Fibroblast of skin of right quadriceps (primary cell): ENCODE measurements around the gene RAB6A.
"Not testable (repeated sequence)": the region's sequence is repeated elsewhere in the genome, so short reads cannot be mapped to it uniquely, and the experiment has no call there.

Experiments
- DNase-seq: peaks from one replicate; pipeline ENCODE4 v3.0.0-alpha.2; 2013

Gene RAB6A

DNA sequence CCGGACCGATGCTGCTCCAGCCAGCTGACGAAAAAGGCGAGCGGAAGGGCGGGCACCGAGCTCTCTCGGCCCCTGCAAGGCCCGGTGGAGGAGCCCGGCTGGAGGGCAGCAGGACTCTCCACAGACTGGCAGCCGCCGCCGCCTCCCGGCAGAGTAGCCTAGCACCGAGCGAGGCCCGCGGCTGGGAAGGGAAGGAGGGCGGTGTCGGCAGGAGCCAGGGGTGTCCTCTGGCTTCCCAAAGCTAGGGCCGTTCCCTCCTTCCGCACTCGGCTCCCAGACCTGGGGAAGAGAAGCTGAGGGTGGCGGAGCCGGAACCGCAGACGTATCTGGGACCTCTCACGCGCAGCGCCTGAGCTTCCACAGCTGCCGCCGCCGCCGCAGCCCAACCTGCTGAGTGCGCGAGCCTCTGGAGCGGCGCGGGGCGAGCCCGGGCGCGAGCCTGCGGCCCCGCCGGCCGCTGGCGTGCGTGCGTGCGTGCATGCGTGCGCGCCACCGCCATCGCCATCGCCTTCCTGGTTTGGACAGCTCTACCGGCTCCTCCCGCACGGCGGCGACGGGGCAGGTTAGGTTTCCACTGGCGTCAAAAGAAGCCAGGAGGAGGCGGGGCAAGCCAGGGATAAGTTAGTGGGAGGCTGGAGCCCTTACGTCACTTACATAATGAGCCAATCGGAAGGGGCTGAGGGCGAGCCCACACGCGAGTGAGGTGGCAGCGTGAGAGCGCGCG lies at the start of gene RAB6A:
Gene RAB6A, minus strand, starts transcription at position 396 of the 724 bp plus-strand sequence. CDS start 439 bp downstream, outside the sequence.
- DNase-seq: peak; percentile 100

DNA sequence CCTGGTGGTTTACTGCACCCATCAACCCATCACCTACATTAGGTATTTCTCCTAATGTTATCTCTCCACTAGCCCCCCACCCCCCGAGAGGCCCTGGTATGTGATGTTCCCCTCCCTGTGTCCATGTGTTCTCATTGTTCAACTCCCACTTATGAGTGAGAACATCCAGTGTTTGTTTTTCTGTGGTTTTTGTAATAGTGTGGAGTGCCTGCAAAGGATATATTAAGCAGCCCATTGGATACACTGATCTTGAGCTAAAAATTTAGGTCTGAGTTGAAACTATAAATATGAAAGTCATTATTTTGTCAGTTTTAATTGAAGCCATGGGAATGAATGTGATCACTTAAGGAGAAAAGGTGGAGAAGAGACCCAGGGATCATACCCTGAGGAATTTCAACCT lies 49.8 kb upstream of the RAB6A start:
- no peak for DNase-seq

DNA sequence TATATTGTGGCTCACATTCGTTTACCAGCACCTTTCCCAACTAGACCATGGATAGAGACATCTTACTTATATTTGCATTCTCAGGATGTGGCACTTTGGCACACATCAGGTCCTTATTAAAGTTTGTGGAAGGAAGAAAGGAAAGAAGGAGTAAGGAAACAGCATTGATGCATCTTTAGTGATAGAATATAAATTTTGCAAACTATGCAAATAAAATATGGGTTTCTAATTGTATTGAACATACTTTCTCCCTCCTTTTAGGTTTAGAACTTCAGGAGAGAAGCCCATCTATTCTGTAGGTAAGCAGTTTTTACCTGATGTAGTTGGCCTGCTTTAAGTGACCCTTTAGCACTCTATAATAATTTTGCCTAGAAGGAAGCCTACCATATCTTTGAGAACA lies 47.2 kb upstream of the RAB6A start:
- DNase-seq: no peak

DNA sequence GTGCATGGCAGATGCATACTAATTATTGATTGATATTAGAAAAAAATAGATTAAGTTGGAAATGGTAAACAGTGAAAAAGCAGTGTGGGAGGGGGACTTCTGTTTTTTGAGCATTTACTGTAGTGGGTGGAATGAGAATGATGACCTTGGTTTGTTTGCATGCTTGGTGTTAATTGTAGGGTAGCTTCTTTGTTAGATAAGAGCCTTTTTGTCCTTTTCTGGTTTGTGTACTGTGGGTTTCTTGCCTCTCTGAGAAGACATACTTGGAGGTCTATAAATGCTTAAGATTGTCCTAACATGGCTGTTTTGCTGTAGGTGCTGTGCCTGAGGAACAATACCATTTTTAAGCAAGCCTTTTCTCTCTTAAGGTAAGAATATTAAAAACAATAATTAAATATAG lies 43.8 kb upstream of the RAB6A start:
- DNase-seq: no peak

DNA sequence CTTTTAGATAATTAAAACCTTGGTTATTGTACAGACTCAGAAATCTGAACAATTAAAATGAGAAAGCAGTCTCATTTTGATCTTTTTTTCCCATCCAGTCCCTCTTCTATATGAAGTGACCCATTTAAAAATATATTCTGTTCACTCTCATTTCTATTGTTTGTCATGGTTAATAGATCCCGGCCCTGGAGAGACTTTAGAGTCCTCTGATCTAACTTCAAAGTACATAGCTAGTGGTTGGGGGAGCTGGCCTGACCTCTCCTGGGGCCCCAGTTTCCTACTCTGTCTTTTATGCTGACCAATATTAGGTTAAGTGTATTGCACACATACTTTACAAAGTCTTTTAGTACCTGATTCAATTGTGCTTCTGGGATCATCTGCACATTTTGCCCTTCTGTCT lies 40.3 kb upstream of the RAB6A start:
- DNase-seq: no peak

DNA sequence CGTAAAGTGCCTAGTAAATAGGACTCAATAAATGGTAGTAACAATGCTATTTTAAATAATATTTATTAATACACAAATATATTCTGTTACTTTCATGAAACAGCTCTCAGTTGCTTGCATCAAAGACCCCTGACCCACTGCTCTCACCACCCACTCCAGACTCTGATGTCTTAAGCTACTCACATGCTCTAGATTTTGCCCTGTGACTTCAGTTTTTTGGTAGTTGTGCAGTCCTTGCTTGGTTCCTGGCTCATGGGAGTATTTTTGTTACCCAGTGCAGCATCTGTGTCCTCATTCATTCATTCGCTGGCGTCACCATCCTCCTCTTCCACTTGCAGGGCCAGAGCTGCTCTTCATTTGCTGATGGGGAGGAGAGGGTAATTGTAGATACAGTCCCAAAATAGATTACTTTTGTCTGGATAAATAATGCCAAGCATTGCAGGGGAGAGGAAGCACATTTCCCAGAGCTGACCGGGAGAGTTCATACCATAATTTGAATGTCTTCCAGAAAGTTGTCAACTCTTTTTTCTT lies 39.5 kb upstream of the RAB6A start:
- no peak for DNase-seq

DNA sequence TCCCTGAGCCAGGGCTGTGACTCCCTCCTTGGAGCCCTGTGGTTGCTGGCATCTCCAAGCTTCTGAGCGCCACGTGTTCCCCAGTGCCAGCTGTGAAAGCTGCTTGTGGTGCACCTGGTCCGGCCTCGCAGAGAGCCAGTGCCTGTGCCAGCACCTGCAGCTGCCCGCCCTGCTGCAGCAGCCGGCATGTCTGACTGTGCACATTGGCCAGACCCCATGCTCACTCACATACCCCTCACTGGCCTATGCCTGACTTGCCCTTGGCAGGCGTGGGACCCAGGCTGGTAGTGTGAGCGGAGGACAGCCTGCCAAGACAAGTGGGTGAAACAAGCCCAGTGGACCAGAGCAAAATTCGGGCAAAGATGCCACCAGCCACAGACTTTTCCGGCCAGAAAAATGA lies 36.6 kb upstream of the RAB6A start:
- DNase-seq: no peak

DNA sequence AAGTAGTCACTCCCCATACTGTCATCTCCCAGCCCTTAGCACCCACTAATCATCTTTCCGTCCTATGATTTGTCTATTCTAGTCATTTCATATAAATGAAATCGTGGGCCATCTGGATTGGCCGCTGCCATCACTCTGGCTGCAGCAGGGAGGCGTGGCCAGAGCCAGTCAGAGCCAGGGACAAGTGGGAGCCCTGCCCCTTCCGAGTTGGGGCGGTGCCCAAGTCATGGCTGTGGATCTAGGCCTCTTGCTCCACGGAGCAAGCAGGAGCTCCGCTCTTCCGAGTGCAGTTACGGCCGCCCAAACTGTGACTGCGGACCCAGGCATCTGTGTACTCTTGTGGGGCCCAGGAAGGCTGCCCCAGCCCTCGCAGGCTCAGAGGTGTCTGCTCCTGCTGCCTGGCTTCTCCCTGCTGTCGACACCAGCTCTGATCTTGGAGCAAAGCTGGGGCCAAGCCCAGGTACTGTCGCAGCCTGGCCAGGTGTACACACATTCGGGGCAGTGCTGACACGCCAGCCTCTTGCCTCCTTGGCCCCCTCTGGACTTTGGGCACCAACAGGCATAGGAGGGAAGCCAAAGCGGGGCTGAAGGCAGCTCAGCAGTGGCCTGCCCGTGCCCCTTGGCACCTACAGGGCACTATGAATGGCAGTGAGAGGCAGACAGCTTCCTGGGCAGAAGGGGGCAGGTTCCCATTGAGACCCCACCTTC lies 35.2 kb upstream of the RAB6A start:
- no peak for DNase-seq

DNA sequence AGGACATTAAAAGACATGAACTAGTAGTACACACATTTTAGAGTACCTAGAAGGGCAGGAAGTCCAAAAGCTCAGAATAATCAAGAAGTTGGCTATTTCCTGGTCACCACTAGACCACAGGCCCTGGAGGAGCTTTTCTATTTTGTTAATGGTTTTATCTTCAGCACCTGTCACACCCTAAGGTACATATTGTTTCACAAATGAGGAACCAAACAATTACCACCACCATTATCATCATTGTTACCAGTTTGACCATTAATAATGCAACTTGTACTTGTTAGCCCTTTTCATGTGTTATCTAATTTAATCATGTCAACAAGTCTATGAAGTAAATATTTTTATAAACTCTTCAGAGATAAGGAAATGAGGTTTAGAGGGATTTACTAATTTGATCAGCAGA lies 31.7 kb upstream of the RAB6A start:
- no peak for DNase-seq

DNA sequence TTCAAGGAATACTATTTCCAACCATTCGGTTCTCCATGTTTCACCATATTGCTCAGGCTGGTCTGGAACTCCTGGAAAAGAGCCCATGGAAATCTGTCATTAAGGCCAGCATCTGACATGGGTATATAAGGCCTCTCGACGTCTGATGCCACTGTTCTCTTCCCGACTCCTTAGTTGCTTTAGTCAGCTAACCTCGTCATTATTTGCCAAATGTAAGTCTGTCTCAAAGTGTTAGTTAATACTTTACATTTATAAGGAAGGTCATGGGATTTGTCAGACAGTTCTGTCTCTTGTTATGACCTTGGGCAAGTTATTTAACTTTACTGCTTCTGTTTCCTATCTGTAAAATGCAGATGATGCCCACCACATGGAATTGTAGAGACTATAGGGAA lies 28.4 kb upstream of the RAB6A start:
- DNase-seq: no peak

DNA sequence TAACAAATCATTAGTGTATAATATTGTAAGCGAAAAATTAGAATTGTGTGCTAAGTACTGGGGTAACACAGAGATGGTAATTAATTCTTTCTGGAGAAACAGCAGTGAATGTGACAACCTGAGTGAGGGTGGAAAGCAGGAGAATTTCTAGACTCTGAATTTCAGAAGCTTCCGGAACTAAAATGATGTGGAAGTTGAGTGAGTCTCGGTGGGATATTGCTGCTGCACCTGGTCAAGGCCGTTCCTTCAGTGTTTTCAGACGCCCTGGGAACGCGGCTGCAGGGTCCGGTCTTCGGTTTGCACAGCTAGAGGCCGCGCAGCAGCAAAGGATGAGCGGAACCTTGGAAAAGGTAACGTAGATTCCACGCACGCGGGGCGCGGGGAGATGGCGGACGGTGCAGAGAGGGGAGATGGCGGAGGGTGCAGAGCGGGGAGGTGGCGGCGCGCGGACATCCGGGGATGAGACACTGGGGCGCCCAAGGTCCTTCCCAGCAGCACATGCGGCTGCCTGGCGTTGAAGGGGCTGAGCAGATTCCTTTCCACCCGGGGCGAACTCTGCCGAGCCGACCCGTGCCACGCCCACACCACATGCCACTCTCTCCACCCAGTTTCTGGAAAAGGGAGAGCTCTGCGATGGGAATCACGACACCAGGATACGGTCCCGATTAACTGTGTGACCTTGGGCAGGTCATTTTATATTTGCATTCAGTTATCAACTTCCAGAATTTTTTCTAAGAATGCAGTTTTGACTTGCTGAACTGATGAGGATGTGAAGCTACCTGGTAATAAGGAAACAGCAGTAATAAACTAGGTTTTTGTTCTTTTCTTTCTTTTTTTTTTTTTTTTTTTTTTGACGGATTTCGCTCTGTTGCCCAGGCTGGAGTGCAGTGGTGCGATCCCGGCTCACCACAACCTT lies 27.0 kb upstream of the RAB6A start, which contains the start of gene MRPL48:
Gene MRPL48, plus strand, starts transcription at position 232 of the 916 bp plus-strand sequence. Its CDS starts 98 bp downstream, at position 330.
- DNase-seq: peak; percentile 94

DNA sequence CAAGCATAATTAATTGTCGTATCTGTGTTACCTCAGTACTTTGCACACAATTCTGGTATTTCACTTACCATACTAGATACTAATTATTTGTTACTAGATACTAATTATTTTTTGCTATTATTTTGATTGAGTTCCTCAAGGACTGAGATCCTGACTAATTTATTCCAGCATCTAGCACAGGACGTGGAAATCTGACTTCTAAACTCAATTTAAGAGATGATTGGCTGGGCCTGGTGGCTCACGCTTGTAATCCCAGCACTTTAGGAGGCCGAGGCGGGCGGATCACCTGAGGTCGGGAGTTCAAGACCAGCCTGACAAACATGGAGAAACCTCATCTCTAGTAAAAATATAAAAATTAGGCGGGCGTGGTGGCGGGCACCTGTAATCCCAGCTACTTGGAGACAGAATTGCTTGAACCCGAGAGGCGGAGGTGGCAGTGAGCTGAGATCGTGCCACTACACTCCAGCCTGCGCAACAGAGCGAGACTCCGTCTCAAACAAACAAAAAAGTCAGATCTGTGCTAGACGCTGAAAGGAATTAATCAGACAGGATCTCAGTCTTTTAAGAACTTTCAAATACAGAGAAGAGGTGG lies 26.3 kb upstream of the RAB6A start:
- no peak for DNase-seq

DNA sequence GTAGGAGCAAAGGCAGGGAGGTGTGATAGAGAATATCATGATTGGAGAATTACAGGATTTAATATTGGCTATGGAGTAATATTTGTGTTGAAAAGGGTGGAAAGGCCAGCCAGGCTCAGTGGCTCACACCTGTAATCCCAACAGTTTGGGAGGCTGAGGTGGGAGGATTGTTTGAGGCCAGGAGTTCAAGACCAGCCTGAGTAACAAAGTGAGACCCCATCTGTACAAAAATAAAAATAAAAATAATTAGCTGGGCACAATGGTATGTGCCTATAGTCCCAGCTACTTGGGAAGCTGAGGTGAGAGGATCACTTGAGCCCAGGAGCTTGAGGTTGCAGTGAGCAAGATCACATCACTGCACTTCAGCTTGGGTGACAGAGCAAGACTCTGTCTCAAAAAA lies 24.6 kb upstream of the RAB6A start:
- not testable (repeated sequence) for DNase-seq

DNA sequence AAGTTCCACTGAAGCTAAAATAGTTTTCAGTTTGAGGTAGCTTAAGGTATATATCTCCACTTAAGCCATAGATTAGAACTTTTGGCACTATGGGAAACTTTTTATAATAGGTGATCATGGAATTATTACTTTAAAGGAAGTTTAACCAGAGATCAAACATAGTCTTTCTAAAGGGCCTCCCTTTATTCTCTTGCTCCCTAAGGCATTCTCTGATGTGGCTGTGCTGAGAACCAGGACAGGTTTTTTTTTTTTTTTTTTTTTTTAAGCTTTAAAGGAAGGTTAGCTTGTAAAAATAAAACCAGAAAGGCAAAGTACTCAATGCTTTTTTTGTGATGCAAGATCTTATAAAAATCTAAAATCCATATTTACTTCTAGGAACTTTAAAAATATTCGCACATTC lies 23.9 kb upstream of the RAB6A start:
- DNase-seq: no peak

DNA sequence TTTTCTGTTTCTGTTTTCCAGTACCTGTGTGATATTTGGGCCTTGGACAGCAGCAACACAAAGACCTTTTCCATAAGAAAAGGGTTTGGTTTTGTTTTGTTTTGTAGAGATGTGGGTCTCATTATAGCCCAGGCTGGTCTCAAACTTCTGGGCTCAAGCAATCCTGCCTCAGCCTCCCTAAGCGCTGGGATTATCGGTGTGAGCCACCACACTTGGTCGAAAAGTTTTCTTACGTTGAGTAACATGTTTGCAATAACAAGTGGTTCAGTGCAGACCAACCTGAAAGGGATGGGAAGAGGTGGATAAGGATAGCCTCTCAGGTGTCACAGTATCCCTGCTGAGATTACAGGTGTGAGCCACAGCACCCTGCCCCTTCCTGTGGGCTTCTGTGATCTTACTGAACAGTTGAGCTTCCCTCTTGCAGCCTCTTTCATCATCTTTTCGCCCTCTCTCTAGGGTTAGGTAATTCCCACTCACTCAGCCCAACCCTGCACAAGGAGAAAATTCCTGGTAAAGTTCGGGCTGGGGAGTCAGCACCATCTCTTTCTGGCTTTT lies 23.3 kb upstream of the RAB6A start:
- DNase-seq: peak; percentile 53

DNA sequence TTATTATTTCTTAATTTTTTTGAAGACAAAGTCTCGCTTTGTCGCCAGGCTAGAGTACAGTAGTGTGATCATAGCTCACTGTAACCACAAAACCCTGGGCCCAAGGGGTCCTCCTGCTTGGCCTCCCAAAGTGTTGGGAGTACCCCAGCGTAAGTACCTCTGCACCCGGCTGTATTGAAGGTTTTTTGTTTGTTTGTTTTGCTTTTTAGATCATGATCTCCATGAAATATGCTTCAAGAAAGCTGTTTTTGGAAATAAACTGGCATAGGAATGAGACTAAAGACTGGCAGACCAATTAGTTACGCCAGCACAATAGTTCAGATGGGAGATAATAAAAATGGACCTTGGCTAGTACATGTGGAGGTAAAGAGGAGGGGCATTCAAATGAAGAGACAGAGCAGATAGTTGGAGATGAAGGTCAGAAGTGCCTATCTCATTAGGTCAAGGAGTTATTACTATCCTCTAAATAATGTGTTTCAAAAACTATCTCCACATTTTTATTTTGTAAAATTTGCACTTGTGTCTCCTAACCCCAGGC lies 22.7 kb upstream of the RAB6A start:
- DNase-seq: no peak

DNA sequence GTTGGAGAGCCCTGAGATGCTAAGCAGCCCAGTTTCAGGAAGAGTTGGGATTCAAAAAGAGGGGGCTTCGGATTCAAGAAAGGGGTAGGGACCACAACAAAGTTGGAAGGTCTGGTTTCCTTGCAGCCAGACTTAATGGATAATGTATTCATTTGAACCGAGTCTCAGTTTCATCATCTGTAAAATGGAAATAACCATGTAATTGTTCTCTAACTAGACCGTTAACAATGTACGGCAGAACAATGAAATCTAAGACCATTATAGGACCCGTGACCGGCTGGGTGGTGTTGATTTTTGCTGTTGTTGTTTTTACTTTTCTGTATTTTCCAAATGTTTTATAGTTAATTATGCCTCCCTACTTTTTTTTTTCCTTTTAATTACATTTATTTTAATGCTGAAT lies 20.4 kb upstream of the RAB6A start:
- DNase-seq: no peak

DNA sequence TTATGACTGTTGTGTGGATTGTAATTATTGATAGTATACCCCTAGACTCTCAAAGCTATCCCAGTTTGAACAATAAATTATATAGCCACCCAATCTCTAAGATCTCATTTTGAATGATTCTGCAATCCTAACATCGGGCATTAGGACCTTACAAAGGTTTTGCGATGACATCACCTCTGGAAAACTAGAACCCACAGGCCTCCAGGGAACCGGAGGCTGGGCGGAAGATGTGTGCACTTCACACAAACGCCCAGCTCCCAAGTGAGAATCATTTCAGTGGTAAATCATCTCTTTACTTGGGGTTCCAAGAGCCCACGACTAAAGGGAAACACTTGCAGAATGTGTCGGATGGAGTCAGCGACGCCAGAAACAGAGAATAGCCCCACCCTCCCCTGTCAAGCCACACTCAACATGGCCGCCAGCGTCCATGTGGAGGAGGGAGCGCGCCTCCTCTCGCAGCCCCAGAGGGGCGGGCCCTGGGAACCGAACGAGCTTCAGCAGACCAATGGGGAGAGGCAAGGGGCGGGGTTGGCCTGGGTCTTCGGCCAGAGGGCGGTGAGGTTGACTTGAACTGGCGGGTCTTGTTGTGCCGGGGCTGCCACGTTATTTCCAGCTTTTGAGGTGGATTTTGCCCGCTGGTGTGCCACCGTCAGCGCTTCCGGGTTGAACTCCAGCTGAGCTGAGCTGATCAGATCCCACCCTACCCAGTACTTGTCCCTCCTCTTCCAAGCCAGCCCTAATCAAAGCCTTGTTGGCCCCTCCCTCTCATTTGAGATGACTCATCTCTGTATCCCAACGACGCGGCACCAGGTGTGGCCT lies 18.4 kb upstream of the RAB6A start:
- DNase-seq: peak; percentile 98

DNA sequence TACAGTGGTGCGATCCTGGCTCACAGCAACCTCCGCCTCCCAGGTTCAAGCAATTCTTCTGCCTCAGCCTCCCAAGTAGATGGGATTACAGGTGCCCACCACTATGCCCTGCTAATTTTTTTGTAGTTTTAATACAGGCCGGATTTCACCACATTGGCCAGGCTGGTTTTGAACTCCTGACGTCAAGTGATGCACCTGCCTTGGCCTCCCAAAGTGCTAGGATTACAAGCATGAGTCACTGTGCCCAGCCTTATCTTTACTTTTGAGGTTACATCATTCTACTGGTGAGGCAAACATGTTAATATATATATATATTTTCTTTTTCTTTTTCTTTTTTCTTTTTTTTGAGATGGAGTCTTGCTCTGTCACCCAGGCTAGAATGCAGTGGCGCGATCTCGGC lies 9.9 kb upstream of the RAB6A start:
- not testable (repeated sequence) for DNase-seq

DNA sequence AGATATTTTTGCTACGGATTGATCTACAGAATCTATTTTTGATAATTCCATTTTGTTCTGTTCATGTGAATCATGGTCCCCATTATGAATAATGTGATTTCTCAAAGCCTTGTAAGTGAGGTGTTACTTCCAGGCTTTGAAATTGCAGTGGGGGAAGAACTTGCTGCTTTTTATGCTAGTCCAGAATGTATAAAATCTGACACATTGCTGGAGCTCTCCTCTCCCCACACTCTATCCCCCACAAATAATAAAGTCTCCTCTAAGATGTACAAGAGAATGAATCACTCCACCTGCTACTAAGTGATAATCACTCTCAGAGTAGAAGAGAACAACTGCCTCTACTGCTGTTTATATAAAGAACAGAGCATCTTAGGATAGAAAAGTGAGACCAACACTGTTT lies 5.9 kb upstream of the RAB6A start:
- DNase-seq: no peak

DNA sequence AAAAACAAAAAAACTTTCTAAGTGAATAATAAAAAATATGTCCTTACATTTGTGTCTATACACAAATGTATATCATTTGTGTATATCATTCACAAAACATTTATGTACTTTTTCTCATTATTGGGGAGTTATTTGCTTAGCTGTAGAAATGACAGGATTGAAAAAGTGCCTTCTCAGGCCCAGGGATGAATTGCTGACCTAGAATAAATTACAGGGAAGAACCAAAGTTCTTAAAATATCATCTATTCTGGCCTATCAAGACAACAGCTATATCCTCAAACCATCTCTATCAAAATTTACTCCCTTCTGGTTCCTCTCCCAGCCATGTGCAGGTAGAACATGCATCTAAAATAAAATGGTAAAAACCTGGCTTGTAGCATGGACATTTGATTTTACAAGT lies 1.9 kb upstream of the RAB6A start:
- no peak for DNase-seq
